Activated CD8-positive, alpha-beta memory T cell treated with anti-CD3 and anti-CD28 coated beads for 24 hours (primary cell): ENCODE results near the gene BIRC7.

ENCODE experiments used
- DNase-seq: peaks from one replicate; pipeline ENCODE4 v3.0.0-alpha.2; 2020

BIRC7 gene

GRCh38 chr20:63235399-63235983 lies at the start of gene BIRC7:
BIRC7 (plus strand) TSS chr20:63235905; CDS start chr20:63236097, 192 bp downstream.
- DNase-seq: no peak

GRCh38 chr20:63186084-63186483 lies 49.6 kb upstream of the BIRC7 start:
- DNase-seq: no peak

- no peak for DNase-seq
These were observed 49.0 kb upstream of the BIRC7 start for GRCh38 chr20:63186528-63187316.

GRCh38 chr20:63187338-63188158 lies 48.2 kb upstream of the BIRC7 start:
- DNase-seq: no peak

- no peak for DNase-seq
These were observed 47.6 kb upstream of the BIRC7 start for GRCh38 chr20:63188159-63188442.

- no peak for DNase-seq
These were observed 46.9 kb upstream of the BIRC7 start for GRCh38 chr20:63188641-63189321.

GRCh38 chr20:63189322-63189642 lies 46.4 kb upstream of the BIRC7 start:
- DNase-seq: no peak

- DNase-seq: no peak
These were observed 45.7 kb upstream of the BIRC7 start for GRCh38 chr20:63189846-63190559.

GRCh38 chr20:63190828-63191227 lies 44.9 kb upstream of the BIRC7 start:
- no peak for DNase-seq

- DNase-seq: no peak
These were observed 44.3 kb upstream of the BIRC7 start for GRCh38 chr20:63191400-63191799.

GRCh38 chr20:63192721-63193120 lies 43.0 kb upstream of the BIRC7 start:
- DNase-seq: no peak

GRCh38 chr20:63194007-63194796 lies 41.5 kb upstream of the BIRC7 start:
- no peak for DNase-seq

- DNase-seq: no peak
These were observed 40.9 kb upstream of the BIRC7 start for GRCh38 chr20:63194797-63195173.

GRCh38 chr20:63196768-63197470 lies 38.8 kb upstream of the BIRC7 start:
- no peak for DNase-seq

- DNase-seq: no peak
These were observed 37.1 kb upstream of the BIRC7 start for GRCh38 chr20:63198606-63199005.

- DNase-seq: no peak
These were observed 33.7 kb upstream of the BIRC7 start for GRCh38 chr20:63202021-63202420.

GRCh38 chr20:63202811-63203526 lies 32.7 kb upstream of the BIRC7 start:
- no peak for DNase-seq

GRCh38 chr20:63204362-63204761 lies 31.3 kb upstream of the BIRC7 start:
- DNase-seq: no peak

- DNase-seq: no peak
These were observed 29.8 kb upstream of the BIRC7 start for GRCh38 chr20:63205896-63206295.

- DNase-seq: no peak
These were observed 28.8 kb upstream of the BIRC7 start for GRCh38 chr20:63206878-63207277.
